HL-60 (cell line): ENCODE measurements around the gene ELMOD3.

Experiments
- DNase-seq, 2 experiments: peaks; one replicate each; pipeline ENCODE4 v3.0.0-alpha.2; 2010 to 2020; ENCODE audit warnings: low read depth in 1 of 2, low spot score in 1 of 2
- H3K27ac ChIP-seq: fragments of 250-450 bp; sonication (Bioruptor Pico); replicated peaks from 2 replicates; pipeline ENCODE4 v1.5.1; 2020; ENCODE audit warnings: mild to moderate bottlenecking, moderate library complexity
- H3K27me3 ChIP-seq: fragments of 250-450 bp; sonication (Bioruptor Pico); 2 replicates; pipeline ENCODE4 v1.5.1; 2021; ENCODE audit warnings: mild to moderate bottlenecking, moderate library complexity; ENCODE audit not compliant: insufficient read depth, poor library complexity, severe bottlenecking
- H3K4me3 ChIP-seq: replicated peaks from 2 replicates; pipeline ENCODE4 v1.5.1; 2011; ENCODE audit warnings: mild to moderate bottlenecking, control low read depth, low read length; ENCODE audit not compliant: insufficient read depth
- GABPA ChIP-seq: IDR thresholded peaks from 2 replicates; pipeline ENCODE4 v1.6.1; 2012; ENCODE audit warnings: low read depth
- POLR2AphosphoS5 ChIP-seq: IDR thresholded peaks from 2 replicates; pipeline ENCODE4 v1.6.1; 2012; ENCODE audit warnings: low read depth
- SPI1 ChIP-seq: IDR thresholded peaks from 2 replicates; pipeline ENCODE4 v1.6.1; 2012; ENCODE audit warnings: low read depth, mild to moderate bottlenecking, borderline replicate concordance
- TF ChIP-seq, protein P1 (sequence below): IDR thresholded peaks from 2 replicates; pipeline ENCODE4 v1.6.1; 2012; ENCODE audit warnings: low read depth; ENCODE audit not compliant: insufficient replicate concordance
- TF ChIP-seq, protein P2 (sequence below): IDR thresholded peaks from one replicate; pipeline ENCODE4 v1.5.1; 2011; ENCODE audit warnings: low read length, control low read depth, inconsistent platforms; ENCODE audit not compliant: insufficient read depth

The ELMOD3 gene

GRCh38 chr2:85390941-85391669 lies 36.5 kb downstream of the ELMOD3 start:
- no peak overlapping the region for H3K27ac ChIP-seq
- DNase-seq: peak in 1 of 2 experiments; percentile 77
- TF ChIP-seq, protein P1, sequence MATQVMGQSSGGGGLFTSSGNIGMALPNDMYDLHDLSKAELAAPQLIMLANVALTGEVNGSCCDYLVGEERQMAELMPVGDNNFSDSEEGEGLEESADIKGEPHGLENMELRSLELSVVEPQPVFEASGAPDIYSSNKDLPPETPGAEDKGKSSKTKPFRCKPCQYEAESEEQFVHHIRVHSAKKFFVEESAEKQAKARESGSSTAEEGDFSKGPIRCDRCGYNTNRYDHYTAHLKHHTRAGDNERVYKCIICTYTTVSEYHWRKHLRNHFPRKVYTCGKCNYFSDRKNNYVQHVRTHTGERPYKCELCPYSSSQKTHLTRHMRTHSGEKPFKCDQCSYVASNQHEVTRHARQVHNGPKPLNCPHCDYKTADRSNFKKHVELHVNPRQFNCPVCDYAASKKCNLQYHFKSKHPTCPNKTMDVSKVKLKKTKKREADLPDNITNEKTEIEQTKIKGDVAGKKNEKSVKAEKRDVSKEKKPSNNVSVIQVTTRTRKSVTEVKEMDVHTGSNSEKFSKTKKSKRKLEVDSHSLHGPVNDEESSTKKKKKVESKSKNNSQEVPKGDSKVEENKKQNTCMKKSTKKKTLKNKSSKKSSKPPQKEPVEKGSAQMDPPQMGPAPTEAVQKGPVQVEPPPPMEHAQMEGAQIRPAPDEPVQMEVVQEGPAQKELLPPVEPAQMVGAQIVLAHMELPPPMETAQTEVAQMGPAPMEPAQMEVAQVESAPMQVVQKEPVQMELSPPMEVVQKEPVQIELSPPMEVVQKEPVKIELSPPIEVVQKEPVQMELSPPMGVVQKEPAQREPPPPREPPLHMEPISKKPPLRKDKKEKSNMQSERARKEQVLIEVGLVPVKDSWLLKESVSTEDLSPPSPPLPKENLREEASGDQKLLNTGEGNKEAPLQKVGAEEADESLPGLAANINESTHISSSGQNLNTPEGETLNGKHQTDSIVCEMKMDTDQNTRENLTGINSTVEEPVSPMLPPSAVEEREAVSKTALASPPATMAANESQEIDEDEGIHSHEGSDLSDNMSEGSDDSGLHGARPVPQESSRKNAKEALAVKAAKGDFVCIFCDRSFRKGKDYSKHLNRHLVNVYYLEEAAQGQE: no peak
- TF ChIP-seq POLR2AphosphoS5 (no peak), SPI1 (no peak)
- TF ChIP-seq, protein P2, sequence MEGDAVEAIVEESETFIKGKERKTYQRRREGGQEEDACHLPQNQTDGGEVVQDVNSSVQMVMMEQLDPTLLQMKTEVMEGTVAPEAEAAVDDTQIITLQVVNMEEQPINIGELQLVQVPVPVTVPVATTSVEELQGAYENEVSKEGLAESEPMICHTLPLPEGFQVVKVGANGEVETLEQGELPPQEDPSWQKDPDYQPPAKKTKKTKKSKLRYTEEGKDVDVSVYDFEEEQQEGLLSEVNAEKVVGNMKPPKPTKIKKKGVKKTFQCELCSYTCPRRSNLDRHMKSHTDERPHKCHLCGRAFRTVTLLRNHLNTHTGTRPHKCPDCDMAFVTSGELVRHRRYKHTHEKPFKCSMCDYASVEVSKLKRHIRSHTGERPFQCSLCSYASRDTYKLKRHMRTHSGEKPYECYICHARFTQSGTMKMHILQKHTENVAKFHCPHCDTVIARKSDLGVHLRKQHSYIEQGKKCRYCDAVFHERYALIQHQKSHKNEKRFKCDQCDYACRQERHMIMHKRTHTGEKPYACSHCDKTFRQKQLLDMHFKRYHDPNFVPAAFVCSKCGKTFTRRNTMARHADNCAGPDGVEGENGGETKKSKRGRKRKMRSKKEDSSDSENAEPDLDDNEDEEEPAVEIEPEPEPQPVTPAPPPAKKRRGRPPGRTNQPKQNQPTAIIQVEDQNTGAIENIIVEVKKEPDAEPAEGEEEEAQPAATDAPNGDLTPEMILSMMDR: peak; percentile 92

DNA sequence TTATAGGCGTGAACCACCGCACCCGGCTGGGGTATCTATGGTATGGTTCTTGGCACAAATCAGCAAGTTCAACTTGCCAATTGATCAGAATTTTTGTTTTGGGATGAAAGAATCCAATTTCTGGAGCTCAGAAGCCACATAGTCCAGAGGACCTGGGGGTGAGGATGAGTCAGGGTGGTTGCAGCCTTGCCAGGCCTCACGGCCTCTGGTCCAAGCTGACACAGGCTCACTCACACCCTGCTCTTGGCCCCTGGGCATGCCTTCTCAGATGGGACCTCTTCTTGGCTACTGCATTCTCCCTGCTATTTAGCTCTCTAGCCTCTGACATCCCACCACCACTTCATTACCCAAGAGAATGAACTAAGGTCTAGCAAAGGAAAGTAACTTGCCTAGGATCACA lies 39.3 kb downstream of the ELMOD3 start:
- no peak for DNase-seq
- no peaks in the 10 kb centered on the region for H3K27me3 ChIP-seq
- no peak overlapping the region for H3K4me3 ChIP-seq
- TF ChIP-seq POLR2AphosphoS5 (no peak), SPI1 (no peak), GABPA (no peak)
- TF ChIP-seq, protein P2: no peak
- TF ChIP-seq, protein P1: no peak
- H3K27ac ChIP-seq: no peak overlapping the region

More at GRCh38 chr2:85390941-85391669, 36.5 kb downstream of the ELMOD3 start:
- Histone ChIP-seq H3K27me3 (no peaks in the 10 kb centered on the region), H3K4me3 (no peak overlapping the region)

GRCh38 chr2:85394261-85394681 lies 39.7 kb downstream of the ELMOD3 start:
- no peak overlapping the region for H3K27ac ChIP-seq
- no peak for DNase-seq

More at GRCh38 chr2:85394261-85394681, 39.7 kb downstream of the ELMOD3 start:
- Histone ChIP-seq H3K27me3 (no peaks in the 10 kb centered on the region), H3K4me3 (no peak overlapping the region)
- TF ChIP-seq POLR2AphosphoS5 (no peak), GABPA (no peak), SPI1 (no peak)
- TF ChIP-seq, protein P2: no peak
- TF ChIP-seq, protein P1: no peak
